ENCODE results near the gene DLGAP4.

- TF ChIP-seq EZH2 (IDR thresholded peaks at IDR 0.05; ENCODE audit: insufficient read depth, poor library complexity, severe bottlenecking), result no peak
- TF ChIP-seq EZH2phosphoT487 (IDR thresholded peaks at IDR 0.05; ENCODE audit: insufficient read depth, low read depth), result no peak
Observed at GRCh38 chr20:36571564-36572504, 265.7 kb downstream of the DLGAP4 start.
